ENCODE results near the gene JMJD1C. TPM values are rescaled to one million over a fixed set of nuclear protein-coding genes. Genes with fewer than 3 reads are reported as not detected.
"Not testable (repeated sequence)": the region's sequence is repeated elsewhere in the genome, so short reads cannot be mapped to it uniquely, and the experiment has no call there.

JMJD1C gene
- polyA plus RNA-seq, 10 donors, result 61.1 to 104 (median 75.2) TPM

DNA sequence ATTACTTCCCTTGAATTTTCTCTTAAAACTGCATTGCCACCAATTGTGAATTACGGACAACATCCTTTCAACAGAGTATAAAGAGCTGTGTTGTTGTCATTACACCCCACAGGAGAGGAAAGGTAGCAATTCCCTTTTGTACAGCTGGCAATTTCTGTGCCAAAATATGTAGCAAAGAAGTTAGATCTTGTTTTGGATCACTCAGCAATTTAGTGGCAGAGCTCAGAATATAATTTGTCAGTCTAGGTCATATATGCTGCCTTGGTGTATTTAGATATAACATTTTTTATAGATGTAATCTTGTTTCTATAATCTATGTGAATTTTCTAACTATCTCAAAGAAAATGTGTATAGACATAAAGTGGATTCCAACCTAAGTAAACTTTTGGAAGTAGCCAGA, 293.9 kb downstream of the JMJD1C start:
- DNase-seq, result no peak

DNA sequence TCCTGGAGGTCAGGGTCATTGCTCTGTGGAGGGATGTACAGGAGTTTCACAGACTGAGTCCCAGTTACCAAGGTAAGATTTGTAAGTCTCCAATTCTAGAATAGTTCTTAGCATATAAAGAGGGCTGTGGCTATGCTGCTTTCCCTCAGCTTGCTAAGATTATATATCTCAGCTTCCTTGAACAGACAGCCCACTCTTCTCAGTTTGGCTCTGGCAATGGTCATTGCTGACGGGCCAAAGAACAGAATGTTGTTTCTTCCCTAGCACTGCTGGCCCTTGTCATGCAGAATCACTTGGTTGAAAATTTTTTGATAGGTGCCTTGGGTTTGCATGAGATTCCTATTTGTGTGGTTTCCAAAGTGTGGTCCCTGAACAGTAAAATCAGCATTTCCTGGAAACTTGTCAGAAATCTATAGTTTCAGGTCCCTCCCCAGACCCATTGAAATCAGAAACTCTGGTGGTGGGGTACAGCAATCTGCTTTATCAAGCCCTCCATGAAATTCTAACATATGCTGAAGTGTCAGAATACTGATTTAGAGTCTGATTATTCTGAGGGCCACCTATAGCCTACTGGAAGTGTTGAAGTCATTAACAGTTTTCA, 294.4 kb downstream of the JMJD1C start:
- peak in 1 of 3 donors; percentile 33 for DNase-seq

DNA sequence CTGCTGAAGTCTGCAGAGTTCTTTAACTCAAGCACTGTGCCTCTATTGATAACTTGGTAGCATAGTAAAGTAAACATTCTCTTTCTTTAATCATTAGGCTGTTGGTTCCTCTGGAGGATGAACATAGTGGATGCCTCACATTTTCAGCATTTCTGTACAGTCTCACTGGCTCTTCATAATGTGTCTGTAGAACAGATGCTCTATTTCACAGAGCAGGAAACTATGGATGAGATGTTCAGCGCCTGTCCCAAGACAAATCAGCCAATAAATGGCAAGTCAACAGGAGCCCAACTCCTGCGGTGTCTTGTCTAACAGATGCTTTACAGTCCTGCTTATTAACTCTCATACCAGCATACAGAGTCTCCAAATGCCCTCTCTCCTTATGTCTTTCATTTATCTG, 296.2 kb downstream of the JMJD1C start:
- DNase-seq, result no peak

DNA sequence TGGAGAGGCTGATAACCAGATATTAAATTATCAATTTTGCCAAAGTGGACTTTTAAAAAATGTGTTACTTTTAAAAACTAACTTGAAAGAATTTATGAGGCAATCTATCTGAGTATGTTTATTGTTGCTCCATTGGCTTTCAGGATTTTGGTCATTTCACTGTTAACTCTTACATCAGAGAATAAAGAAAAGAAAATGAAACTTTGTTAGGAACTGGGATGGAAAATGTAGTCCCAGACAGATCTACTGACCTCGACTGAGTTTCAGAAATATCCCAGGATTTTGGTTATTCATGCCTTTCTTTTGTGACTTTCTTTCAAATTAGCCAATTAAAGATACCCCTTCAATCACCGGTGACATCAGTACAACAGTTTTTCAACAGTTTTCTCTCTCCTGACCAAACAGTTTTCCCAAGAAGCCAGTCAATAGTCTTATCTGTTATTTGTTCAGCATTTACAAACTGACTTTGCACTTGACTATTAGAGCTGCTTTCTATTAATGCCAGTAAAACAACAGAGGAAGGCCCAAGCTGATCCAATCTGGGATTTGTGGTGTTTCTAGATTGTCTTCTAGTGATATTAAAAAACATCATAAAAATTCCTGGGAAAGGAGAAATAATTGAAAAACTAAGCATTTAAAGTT, 296.8 kb downstream of the JMJD1C start:
- DNase-seq, result no peak

DNA sequence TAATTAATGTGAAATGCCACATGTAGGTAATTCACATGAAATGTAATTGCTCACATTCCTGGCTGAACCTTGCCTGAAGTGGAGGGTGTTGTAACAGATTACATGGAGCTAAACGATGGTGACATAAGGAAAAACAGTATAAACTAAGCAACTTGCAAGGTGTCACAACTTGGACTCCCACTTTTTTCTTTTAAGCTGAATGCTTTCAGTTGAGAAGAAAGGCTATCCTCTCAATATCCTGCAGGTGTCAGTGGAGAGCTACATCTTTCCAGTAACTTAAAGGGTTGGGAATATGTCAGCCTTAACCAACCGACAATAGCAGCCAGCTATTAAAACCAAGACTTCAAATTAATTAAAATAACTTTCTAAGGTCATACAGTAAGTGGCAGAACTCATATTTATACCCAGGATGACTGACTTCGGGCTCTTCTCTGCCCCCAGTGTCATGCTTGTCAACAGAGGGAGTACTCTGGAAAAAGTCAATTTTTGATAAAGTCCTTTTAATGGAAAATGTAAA, 299.0 kb downstream of the JMJD1C start:
- peak; percentile 64 to 81 (median 70) for DNase-seq

DNA sequence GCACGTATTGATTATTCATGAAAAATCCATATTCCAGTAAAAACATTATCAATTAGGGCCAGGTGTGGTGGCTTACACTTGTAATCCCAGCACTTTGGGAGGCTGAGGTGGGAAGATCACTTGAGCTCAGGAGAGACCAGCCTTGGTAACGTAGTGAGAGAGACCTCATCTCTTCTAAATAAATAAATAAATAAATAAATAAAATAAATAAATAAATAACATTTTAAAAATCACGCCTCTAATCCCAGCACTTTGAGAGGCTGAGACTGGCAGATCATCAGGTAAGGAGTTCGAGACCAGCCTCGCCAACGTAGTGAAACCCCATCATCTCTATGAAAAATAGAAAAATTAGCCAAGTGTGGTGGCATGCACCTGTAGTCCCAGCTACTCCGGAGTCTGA, 300.5 kb downstream of the JMJD1C start:
- no peak for DNase-seq

DNA sequence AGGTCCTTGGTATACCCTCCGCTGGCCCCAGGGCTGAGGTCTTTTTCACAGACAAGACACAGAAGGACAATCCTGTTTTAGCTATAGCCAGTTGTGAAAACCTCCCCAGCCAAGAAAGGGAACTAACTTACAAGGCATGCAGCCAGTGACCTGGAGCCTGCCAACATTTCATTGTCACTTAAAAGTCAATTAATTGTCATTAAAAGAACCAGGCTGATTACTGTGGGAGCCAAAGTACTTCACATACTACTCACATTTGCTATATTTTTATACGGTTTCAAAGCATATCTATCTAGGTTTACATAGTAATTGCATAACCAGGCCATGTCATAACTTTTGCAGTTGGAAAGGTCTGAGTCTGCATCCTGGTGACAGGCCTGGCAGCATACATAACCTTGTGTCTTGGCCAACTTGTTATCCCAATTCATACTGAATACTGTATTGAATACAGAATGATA, 301.6 kb downstream of the JMJD1C start:
- DNase-seq, result peak in 1 of 3 donors; percentile 51

DNA sequence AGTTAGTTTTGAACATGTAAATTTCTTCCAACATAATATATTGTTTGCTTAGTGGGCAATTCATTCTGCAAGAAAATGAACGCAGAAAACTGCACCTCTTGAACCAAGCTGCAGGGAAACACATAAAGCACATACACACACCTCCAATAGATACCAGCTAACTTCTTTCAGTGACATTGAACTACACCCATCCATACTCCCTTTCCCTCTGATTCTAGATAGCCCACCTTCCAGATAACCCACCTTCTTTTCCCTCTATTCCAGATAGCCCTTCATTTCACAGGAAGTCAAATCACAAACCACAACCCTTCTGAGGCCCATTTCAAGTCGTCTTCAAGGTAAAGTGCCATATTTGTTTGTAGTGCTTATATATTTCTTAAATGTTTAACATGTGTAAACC, 304.2 kb downstream of the JMJD1C start:
- no peak for DNase-seq

DNA sequence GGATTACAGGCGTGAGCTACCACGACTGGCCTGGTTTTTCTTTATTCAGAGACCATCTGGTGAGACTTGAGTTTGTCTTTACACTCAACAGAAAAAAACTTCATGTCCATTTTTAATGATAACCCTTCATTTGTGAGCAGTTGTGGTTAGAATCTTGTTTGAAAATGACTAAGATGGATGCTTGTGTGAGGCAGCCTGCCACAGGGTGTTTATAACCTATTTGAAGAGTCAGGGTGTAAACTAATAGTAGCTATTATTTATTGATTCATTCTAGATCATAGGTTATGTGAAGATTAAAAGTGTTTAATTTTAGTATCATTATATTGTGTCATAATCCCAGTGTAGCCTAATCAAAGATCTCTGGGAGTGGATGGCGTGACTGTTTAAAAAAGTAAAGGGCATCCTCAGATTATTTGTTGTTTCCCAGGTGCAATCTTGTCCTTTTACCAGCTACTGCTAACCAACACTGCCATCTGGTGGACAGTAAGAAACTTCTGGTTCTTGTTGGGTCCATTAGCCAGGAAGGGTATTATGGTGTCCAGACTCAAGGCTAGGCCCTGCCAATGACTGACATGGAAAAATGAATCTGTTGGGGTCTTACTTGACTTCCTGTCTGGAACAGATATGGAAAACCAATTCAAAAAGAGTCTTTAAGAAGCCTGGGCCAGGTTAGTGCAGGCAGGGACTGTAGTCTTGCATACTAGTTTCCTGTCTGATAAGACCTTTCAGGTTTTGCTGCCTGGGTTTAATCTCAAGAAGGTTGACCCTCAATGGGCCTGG, 307.7 kb downstream of the JMJD1C start:
- DNase-seq, result peak; percentile 78 to 88 (median 86)

DNA sequence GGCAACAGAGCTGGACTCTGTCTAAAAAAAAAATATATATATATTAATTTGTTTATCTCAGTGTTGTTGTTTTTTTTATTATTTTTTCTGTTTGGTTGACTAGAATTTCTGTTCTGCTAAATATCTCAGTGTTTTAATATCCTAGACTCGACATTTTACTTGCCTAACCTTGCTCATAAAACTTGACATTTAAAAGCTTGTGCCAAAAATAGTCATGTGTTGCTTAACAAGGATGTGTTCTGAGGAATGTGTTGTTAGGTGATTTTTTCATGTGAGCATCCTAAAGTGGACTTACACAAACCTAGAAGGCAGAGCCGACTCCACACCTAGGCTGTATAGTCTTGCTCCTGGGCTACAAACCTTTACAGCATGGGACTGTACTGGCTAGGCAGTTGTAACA, 309.5 kb downstream of the JMJD1C start:
- no peak for DNase-seq

DNA sequence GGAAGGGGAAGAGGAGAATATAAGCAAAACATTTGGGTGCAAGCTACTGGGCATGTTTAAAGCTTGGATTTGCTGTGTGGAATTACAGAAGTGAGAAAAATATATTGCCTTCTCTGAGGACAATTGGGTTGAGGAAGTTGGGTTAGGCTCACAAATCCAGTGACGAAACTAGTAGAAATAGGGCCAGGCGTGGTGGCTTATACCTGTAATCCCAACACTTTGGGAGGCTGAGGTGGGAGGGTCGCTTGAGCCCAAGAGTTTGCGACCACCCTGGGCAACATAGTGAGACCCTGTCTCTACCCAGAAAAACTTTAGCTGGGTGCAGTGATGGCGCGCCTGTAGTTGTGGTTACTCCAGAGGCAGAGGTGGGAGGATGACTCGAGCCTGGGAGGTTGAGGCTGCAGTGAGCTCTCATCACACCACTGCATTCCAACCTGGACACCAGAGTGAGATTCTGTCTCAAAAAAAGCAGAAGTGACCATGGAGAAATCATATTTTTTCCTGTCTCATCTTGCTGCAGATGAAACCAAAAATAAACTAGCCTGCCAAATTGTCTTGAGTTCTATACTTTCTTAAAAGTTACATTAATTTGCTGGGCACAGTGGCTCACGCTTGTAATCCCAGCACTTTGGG, 310.3 kb downstream of the JMJD1C start:
- DNase-seq, result no peak

DNA sequence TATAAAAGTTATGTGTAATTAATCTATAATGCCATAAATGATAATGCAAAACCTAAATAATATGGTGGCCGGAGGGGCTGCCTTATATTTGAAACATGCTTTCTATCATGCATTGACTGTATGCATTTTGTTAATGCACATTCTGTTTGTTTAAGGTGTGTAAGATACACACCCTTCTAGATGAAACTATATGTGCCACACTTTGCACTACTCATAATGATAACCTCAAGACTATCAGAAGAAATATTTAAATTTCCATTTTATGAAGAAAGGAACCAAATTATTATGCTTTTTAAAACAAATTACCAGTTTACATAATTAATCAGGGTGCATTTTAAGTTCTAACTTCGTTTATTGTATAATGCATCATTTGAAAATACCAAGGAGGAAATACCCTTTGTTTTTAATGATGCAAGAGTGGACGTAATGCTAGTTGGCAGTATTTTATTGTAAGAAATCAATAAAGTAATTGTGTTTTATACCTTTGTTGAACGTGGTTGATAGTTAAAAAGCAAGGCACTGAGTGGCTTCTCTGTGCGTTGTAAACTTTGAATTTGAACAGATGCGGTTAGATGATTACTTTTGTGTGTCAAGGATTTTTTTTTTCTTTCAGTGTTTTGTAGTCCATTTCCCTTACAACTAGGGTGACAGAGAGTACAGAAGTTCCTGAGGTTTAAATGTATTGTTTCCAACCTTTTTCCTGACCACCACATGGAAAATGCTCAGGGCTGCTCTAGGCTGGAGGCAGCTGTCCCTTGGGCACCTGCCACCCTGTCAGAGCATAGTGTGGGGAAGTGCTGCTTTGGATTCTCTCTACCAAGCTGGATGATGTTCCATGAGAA, 311.0 kb downstream of the JMJD1C start:
- DNase-seq, result no peak

DNA sequence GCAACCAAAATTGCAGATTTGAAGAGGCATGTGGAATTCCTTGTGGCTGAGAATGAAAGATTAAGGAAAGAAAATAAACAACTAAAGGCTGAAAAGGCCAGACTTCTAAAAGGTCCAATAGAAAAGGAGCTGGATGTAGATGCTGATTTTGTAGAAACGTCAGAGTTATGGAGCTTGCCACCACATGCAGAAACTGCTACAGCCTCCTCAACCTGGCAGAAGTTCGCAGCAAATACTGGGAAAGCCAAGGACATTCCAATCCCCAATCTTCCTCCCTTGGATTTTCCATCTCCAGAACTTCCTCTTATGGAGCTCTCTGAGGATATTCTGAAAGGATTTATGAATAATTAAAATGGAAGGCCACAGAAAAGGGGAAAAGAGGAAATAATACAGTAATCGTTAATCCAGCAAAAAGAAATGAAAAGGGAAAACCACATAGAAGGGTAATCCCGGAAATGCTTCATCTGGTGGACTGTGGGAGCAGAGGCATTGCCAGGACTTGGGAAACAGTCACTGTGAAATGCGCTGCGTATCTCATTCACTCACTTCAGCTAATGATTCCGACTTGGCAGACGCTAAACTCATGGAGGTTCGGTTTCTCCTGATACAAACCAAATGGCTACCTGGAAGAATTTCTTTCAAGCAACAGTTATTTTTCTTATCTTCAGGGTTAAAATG, 311.8 kb downstream of the JMJD1C start:
- DNase-seq, result not testable (repeated sequence)

DNA sequence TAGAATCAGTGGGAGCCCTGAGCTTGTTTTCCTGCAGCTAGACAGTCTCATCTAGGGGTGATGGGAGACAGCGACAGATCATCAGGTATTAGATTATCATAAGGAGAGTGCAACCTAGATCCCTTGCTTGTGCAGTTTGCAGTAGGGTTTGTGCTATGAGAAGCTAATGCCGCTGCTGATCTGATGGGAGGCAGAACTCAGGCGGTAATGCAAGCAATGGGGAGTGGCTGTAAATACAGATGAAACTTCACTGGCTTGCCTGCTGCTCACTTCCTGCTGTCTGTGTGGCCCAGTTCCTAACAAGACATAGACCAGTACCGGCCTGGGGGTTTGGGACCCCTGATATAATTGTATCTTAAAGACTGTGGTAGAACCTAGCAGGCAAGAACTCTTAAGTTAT, 315.0 kb downstream of the JMJD1C start:
- no peak for DNase-seq

DNA sequence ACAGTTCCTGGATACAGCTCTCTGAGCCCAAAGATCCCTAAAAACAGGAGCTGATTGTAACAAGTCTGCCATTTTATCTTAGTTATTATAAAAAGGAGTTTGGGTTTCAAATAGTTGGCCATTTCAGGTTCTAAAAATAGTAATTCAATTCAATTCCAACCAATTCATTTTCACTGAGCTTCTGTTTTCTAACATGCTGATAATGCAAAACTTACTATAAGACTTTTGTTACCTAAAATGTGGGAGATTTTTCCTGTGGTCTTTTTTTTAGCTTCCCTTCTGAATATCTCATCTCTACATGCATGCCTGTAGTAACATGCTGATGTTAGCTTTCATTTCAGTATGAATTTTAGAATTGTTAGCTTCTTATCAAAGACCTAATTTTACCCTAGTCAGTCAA, 319.3 kb downstream of the JMJD1C start:
- DNase-seq, result no peak

DNA sequence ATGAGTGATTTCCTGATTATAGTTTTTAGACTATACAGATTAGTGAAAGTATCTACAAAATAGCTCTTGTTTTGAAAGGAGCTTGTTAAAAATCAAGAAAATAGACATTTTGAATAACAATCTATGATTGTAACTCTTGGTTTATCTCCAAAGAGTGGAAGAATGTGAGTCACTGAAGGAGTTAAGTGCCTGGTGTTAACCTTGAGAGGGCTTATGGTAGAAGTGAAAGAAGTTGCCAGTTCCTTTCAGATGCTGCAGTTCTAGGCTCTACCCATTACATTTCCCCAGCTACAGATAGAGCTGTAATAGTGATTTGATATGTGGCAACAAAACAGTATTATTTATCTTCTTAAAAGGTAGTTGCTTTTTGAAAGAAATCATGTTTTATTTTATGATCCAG, 320.0 kb downstream of the JMJD1C start:
- no peak for DNase-seq

DNA sequence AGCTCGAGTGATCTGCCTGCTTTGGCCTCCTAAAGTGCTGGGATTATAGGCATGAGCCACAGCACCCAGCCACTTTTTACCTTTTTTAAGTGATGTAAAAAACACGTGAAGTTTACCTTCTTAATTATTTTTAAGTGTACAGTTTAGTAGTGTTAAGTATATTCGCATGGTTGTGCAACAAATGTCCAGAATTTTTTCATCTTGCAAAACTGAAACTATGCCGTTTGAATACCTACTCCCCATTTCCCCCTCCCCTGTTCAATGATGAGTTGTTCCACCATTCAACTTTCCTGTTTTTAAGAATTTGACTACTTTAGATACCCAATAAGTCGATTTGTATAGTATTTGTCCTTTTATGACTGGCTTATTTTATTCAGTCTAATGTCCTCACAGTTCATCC, 321.8 kb downstream of the JMJD1C start:
- DNase-seq, result no peak

DNA sequence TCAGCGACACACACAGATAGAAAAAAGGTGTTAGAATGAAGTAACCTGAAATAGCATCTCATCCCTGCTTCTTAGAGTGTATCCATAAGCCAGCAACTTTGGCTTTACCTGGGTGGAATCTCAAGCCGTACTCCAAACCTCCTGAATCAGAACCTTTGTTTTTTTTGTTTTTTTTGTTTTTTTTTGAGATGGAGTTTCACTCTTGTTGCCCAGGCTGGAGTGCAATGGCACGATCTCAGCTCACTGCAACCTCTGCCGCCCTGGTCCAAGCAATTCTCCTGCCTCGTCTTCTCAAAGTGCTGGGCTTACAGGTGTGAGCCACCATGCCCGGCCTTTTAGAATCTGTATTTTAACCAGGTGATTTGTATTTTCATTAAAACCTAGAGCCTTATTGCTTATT, 323.6 kb downstream of the JMJD1C start:
- DNase-seq, result no peak

DNA sequence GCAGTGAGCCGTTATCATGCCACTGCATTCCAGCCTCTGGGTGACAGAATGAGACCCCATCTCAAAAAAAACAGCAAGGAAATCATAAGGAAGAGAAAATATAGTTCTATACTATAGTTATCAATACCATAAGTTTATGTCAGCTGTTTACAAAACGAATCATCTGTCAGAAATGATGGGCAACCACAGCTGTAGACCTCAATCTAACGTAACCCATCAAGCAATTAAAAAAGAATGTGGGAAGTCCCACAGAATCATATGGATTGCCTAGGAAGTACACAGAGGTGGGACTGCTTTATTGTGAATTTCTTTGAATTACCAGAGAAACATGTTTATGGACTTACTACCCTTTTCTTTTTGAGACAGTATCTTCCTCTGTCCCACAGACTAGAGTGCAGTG, 325.7 kb downstream of the JMJD1C start:
- DNase-seq, result no peak

DNA sequence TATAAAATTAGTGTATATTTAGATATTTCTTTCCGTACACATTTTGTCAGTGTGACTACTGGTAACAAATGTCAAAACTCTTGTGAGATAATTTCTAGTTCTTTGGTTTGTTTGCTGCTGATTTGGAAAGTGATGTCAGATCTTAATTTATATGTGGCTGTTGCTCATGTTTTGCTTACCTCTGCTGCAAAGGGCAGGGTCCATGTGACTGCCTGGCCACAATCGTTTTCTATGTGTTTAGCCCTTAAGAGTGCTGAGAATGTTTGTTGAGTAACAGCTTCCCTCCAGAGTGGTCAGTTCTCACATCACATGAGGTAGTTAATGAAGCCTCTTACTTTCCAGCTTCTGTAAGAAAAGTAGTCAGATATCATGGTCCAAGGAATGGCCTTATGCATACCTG, 328.5 kb downstream of the JMJD1C start:
- no peak for DNase-seq
